ENCODE data around the gene IFT88. TPM values are rescaled to one million over a fixed set of nuclear protein-coding genes. Genes with fewer than 3 reads are reported as not detected.

IFT88 gene
- polyA plus RNA-seq, 1 of the 3 experiments (the other 2 are of a cell fraction) = 6.2 TPM

DNA sequence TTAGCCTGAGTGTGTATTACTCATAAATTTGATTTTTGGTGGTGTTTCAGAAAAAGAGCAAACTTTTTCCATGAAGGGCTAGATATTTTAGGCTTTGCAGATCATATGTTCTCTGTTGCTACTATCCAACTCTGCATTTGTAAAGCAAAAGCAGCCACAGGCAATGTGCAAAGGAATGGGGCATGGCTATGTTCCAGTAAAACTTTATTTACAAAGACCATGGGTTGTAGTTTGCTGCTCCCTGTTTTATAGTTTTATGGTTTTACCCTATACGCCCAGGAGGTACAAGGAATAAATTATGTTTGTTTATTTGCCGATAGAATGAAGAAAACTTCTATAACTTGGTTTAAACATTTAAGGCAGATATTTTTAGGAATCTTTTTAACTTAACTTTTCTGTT is 23.6 kb downstream of the IFT88 start (continued):
- TF ChIP-seq MXI1 (IDR thresholded peaks at IDR 0.05; ENCODE audit: low read depth, low read length) (no peak), SMC3 (IDR thresholded peaks at IDR 0.05; ENCODE audit: low read depth, low read length) (no peak), YY1 (IDR thresholded peaks at IDR 0.05; ENCODE audit: low read depth) (no peak), ELF1 (IDR thresholded peaks at IDR 0.05) (no peak)
- TF ChIP-seq, protein P1, sequence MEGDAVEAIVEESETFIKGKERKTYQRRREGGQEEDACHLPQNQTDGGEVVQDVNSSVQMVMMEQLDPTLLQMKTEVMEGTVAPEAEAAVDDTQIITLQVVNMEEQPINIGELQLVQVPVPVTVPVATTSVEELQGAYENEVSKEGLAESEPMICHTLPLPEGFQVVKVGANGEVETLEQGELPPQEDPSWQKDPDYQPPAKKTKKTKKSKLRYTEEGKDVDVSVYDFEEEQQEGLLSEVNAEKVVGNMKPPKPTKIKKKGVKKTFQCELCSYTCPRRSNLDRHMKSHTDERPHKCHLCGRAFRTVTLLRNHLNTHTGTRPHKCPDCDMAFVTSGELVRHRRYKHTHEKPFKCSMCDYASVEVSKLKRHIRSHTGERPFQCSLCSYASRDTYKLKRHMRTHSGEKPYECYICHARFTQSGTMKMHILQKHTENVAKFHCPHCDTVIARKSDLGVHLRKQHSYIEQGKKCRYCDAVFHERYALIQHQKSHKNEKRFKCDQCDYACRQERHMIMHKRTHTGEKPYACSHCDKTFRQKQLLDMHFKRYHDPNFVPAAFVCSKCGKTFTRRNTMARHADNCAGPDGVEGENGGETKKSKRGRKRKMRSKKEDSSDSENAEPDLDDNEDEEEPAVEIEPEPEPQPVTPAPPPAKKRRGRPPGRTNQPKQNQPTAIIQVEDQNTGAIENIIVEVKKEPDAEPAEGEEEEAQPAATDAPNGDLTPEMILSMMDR (IDR thresholded peaks at IDR 0.05) = no peak
- TF ChIP-seq, protein P2, sequence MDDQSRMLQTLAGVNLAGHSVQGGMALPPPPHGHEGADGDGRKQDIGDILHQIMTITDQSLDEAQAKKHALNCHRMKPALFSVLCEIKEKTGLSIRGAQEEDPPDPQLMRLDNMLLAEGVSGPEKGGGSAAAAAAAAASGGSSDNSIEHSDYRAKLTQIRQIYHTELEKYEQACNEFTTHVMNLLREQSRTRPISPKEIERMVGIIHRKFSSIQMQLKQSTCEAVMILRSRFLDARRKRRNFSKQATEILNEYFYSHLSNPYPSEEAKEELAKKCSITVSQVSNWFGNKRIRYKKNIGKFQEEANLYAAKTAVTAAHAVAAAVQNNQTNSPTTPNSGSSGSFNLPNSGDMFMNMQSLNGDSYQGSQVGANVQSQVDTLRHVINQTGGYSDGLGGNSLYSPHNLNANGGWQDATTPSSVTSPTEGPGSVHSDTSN (IDR thresholded peaks at IDR 0.05) = no peak
- TF ChIP-seq, protein P3, sequence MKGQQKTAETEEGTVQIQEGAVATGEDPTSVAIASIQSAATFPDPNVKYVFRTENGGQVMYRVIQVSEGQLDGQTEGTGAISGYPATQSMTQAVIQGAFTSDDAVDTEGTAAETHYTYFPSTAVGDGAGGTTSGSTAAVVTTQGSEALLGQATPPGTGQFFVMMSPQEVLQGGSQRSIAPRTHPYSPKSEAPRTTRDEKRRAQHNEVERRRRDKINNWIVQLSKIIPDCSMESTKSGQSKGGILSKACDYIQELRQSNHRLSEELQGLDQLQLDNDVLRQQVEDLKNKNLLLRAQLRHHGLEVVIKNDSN (IDR thresholded peaks at IDR 0.05; ENCODE audit: borderline replicate concordance, low read depth) = no peak

DNA sequence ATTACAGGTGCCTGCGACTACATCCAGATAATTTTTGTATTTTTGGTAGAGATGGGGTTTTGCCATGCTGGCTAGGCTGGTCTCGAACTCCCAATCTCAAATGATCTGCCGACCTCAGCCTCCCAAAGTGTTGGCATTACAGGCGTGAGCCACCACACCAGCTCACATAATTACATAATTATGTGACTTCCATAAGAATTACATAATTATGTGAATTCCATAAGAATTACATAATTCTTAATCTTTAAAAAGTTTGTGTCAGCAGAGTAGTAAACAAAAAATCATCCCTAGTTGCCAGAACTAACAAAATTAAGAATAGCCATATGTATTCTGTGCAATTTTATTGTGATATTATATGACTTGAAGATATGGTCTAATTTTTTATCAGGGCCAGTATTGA is 25.6 kb downstream of the IFT88 start:
- no peak overlapping the region for H3K4me3 ChIP-seq (ENCODE audit: low read depth in 2 of 2, low read length in 1 of 2)
- ChIA-PET POLR2A (no interaction called here), CTCF (no interaction called here)
- TF ChIP-seq CHD2 (IDR thresholded peaks at IDR 0.05; ENCODE audit: low read length, partially characterized antibody) (no peak), TEAD4 (IDR thresholded peaks at IDR 0.05; ENCODE audit: borderline replicate concordance, insufficient read depth) (no peak), NRF1 (IDR thresholded peaks at IDR 0.05; ENCODE audit: low read depth, low read length) (no peak), SIN3A (IDR thresholded peaks at IDR 0.05; ENCODE audit: borderline replicate concordance, low read depth, low read length) (no peak), TAF1 (IDR thresholded peaks at IDR 0.05; ENCODE audit: borderline replicate concordance, low read depth, low read length) (no peak)
- no peaks in the 10 kb centered on the region for H3F3A ChIP-seq (replicated peaks; ENCODE audit: insufficient read depth)
- no peak overlapping the region for H2AFZ ChIP-seq (ENCODE audit: low read depth)
- no peaks in the 10 kb centered on the region for H3K9me3 ChIP-seq
- no peaks in the 10 kb centered on the region for H3K27me3 ChIP-seq (ENCODE audit: insufficient read depth)
- H3K27ac ChIP-seq (ENCODE audit: low read depth in 2 of 2, low read length in 1 of 2) = no peak overlapping the region
- H3K4me2 ChIP-seq = no peak overlapping the region
- H3K9ac ChIP-seq = no peak overlapping the region
- H3K79me2 ChIP-seq (ENCODE audit: insufficient read depth) = no peaks in the 10 kb centered on the region
- H3K36me3 ChIP-seq (replicated peaks in 1 of 2; ENCODE audit: control insufficient read depth in 1 of 2, insufficient read depth in 2 of 2, low read length in 1 of 2) = peaks cover 18 to 36% of the 10 kb centered on the region in 2 experiments
- H3K9me2 ChIP-seq = no peaks in the 10 kb centered on the region
- 100% methylated on average over 4 of the region's 4 CpGs for WGBS (ENCODE audit: low lambda C conversion rate)
- no peaks in the 10 kb centered on the region; a peak in 1 of 4 replicates for H3K4me1 ChIP-seq (ENCODE audit: control insufficient read depth in 1 of 2, insufficient read depth in 2 of 2, low read depth in 1 of 2, low read length in 1 of 2)
- no peak for DNase-seq
- no peaks in the 10 kb centered on the region for H4K20me1 ChIP-seq (ENCODE audit: insufficient read depth)

DNA sequence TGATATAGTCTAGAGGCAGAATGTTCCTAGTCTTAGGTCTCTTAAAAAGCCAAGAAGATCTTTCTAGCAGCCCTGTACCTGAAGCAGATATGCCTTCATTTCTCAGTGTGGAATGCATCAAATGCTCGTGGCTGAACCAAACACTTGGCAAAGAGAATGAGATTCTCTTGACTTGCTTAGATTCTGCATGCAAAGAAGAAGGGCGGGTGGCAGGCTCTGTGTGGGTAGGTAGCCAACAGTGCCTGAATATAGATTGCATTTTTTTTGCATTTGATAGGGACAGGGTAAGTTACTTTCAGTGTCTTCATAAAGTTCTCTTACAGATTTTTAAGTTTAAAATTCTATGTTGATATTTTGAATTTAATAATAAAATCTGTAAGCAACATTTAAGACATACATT is 27.3 kb downstream of the IFT88 start:
- Histone ChIP-seq H3K27ac (ENCODE audit: low read depth in 2 of 2, low read length in 1 of 2) (no peak overlapping the region), H3K27me3 (ENCODE audit: insufficient read depth) (no peaks in the 10 kb centered on the region), H3K4me3 (ENCODE audit: low read depth in 2 of 2, low read length in 1 of 2) (no peak overlapping the region), H3K79me2 (ENCODE audit: insufficient read depth) (no peaks in the 10 kb centered on the region), H4K20me1 (ENCODE audit: insufficient read depth) (no peaks in the 10 kb centered on the region), H3K4me2 (no peak overlapping the region), H3K9ac (no peak overlapping the region), H3K9me3 (no peaks in the 10 kb centered on the region), H3K36me3 (replicated peaks in 1 of 2; ENCODE audit: control insufficient read depth in 1 of 2, insufficient read depth in 2 of 2, low read length in 1 of 2) (peaks cover 29 to 41% of the 10 kb centered on the region in 2 experiments), H2AFZ (ENCODE audit: low read depth) (no peak overlapping the region), H3K4me1 (ENCODE audit: control insufficient read depth in 1 of 2, insufficient read depth in 2 of 2, low read depth in 1 of 2, low read length in 1 of 2) (no peaks in the 10 kb centered on the region), H3K9me2 (no peaks in the 10 kb centered on the region), H3F3A (replicated peaks; ENCODE audit: insufficient read depth) (peaks cover 6% of the 10 kb centered on the region)
- CTCF ChIA-PET = no interaction called here
- no peak for DNase-seq
- TF ChIP-seq, protein P4, sequence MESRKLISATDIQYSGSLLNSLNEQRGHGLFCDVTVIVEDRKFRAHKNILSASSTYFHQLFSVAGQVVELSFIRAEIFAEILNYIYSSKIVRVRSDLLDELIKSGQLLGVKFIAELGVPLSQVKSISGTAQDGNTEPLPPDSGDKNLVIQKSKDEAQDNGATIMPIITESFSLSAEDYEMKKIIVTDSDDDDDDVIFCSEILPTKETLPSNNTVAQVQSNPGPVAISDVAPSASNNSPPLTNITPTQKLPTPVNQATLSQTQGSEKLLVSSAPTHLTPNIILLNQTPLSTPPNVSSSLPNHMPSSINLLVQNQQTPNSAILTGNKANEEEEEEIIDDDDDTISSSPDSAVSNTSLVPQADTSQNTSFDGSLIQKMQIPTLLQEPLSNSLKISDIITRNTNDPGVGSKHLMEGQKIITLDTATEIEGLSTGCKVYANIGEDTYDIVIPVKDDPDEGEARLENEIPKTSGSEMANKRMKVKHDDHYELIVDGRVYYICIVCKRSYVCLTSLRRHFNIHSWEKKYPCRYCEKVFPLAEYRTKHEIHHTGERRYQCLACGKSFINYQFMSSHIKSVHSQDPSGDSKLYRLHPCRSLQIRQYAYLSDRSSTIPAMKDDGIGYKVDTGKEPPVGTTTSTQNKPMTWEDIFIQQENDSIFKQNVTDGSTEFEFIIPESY (IDR thresholded peaks at IDR 0.05; ENCODE audit: borderline replicate concordance, low read depth) = no peak
- TF ChIP-seq, protein P5, sequence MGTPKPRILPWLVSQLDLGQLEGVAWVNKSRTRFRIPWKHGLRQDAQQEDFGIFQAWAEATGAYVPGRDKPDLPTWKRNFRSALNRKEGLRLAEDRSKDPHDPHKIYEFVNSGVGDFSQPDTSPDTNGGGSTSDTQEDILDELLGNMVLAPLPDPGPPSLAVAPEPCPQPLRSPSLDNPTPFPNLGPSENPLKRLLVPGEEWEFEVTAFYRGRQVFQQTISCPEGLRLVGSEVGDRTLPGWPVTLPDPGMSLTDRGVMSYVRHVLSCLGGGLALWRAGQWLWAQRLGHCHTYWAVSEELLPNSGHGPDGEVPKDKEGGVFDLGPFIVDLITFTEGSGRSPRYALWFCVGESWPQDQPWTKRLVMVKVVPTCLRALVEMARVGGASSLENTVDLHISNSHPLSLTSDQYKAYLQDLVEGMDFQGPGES (IDR thresholded peaks at IDR 0.05; ENCODE audit: low read depth, low read length) = no peak
- no peak for TF ChIP-seq GATA2 (CRISPR knock-in tag; IDR thresholded peaks at IDR 0.05)
- TF ChIP-seq, protein P1 (IDR thresholded peaks at IDR 0.05) = no peak
- TF ChIP-seq MEF2A (IDR thresholded peaks at IDR 0.05; ENCODE audit: borderline replicate concordance, low read depth) = no peak
- no peak for TF ChIP-seq FOSL2 (IDR thresholded peaks at IDR 0.05; ENCODE audit: borderline replicate concordance, low read depth)
- WGBS (ENCODE audit: low lambda C conversion rate) = 75% methylated on average over 2 of the region's 2 CpGs
- POLR2A ChIA-PET = no interaction called here
